ENCODE data around the gene SKIDA1. TPM values are rescaled to one million over a fixed set of nuclear protein-coding genes. Genes with fewer than 3 reads are reported as not detected.

The SKIDA1 gene
- total RNA-seq, 1 experiment from 2014 or later: 9.3 TPM

- Histone ChIP-seq H3K27me3 (ENCODE audit: control insufficient read depth, insufficient read depth, low read length) (no peaks in the 10 kb centered on the region), H3K4me1 (ENCODE audit: control insufficient read depth, insufficient read depth, low read length) (peaks cover 32% of the 10 kb centered on the region), H3K36me3 (ENCODE audit: control insufficient read depth, insufficient read depth, low read length) (peaks cover 4% of the 10 kb centered on the region), H3K9me3 (ENCODE audit: control insufficient read depth, insufficient read depth, low read depth, low read length) (no peaks in the 10 kb centered on the region), H3K4me3 (ENCODE audit: low read depth in 2 of 2, low read length in 2 of 2) (peak within 1 kb of the TSS; percentile 58 to 76), H3K27ac (ENCODE audit: low read length) (peak within 1 kb of the TSS; percentile 93)
- ChIA-PET POLR2A (interaction anchor here (0.5 to 1.1 kb wide), 2 partner anchors 15 to 293 kb away, joined by 3 to 17 read pairs; no protein-coding TSS in a partner anchor), CTCF (no interaction called here)
- TF ChIP-seq POLR2AphosphoS5 (IDR thresholded peaks at IDR 0.05; ENCODE audit: low read depth, low read length): peak; percentile 49; the same call in 1 of the 2 replicates
- TF ChIP-seq SIN3A (IDR thresholded peaks at IDR 0.05; ENCODE audit: borderline replicate concordance, insufficient read depth, low read depth, low read length): no peak
- TF ChIP-seq CTCF (IDR thresholded peaks at IDR 0.05): no peak
- no peak for TF ChIP-seq REST (IDR thresholded peaks at IDR 0.05; ENCODE audit: insufficient read depth in 1 of 2, low read depth in 2 of 2, low read length in 1 of 2)
- peak; percentile 87 for TF ChIP-seq TCF7L2 (IDR thresholded peaks at IDR 0.05; ENCODE audit: low read depth, low read length)
- intact Hi-C loops (cut with micrococcal nuclease; ENCODE audit: unreplicated experiment) (loop anchor here (2.0 to 5.0 kb wide), 2 partner anchors 21 to 36 kb away; no protein-coding TSS in a partner anchor), in situ Hi-C loops (cut with HindIII; ENCODE audit: low pct_unique_long_range_greater_than_20kb, low sequenced_read_pairs) (no loop called here)
- BruUV-seq (replicated peaks): TSS peak; percentile 90
- ATAC-seq (peak; percentile 92), DNase-seq (ENCODE audit: low read depth, low spot score) (no peak)
Measured at GRCh38 chr10:21533467-21534279, 8.2 kb upstream of the SKIDA1 start, which contains the start of gene MLLT10. MLLT10 (plus strand) TSS chr10:21534232; CDS start chr10:21534645, 413 bp downstream.

DNA sequence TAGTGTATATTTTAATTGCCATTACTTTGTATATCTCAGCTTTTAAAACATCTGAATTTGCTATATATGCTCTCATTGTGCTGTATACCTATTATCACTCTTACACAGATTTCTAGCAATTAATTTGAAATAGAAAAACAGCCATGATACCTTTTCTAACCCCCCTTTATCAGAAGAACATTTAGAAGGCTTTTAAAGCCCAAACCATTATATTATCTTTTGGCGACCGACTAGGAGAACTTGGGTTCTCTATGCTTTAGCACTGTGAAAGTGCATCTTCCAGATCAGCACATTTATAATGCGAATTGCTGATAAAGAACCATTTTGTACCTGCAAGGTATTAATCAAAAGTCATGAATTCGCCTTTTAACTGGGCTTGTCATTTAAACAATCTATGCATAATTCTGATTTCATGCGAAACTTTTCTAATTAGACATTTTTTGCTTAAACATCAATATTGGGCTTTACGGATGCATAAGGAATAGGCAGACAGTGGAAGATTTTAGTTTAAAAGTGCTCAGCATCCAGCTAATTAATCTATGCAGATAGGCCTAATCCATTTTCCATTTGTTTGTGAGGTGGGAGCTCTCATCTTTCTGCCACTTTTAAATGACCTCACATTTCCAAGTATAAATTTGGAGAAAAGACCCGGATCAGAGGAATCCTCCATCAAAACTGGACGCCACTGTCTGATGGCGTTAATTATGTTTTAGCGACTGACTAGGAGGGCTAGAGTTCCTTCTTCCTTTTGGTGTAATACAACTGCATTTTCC, 7.4 kb upstream of the SKIDA1 start:
- ChIA-PET CTCF (interaction anchor here (0.5 kb wide), 1 partner anchor 15 kb away, joined by 3 read pairs; no protein-coding TSS in a partner anchor), POLR2A (interaction anchor here (0.5 to 1.1 kb wide), 3 partner anchors 13 to 222 kb away, joined by 6 to 17 read pairs (median 9); no protein-coding TSS in a partner anchor)
- no peaks in the 10 kb centered on the region; the same call in 1 of the 2 replicates for H3K36me3 ChIP-seq (ENCODE audit: control insufficient read depth, insufficient read depth, low read length)
- no peaks in the 10 kb centered on the region for H3K9me3 ChIP-seq (ENCODE audit: control insufficient read depth, insufficient read depth, low read depth, low read length)
- DNase-seq (ENCODE audit: low read depth, low spot score): no peak
- no peak for ATAC-seq
- TF ChIP-seq SIN3A (IDR thresholded peaks at IDR 0.05; ENCODE audit: borderline replicate concordance, insufficient read depth, low read depth, low read length) (no peak), REST (IDR thresholded peaks at IDR 0.05; ENCODE audit: insufficient read depth in 1 of 2, low read depth in 2 of 2, low read length in 1 of 2) (no peak), TCF7L2 (IDR thresholded peaks at IDR 0.05; ENCODE audit: low read depth, low read length) (no peak), CTCF (IDR thresholded peaks at IDR 0.05) (no peak), POLR2AphosphoS5 (IDR thresholded peaks at IDR 0.05; ENCODE audit: low read depth, low read length) (no peak)
- peak overlapping the region; percentile 93 for H3K27ac ChIP-seq (ENCODE audit: low read length)
- in situ Hi-C loops (cut with HindIII; ENCODE audit: low pct_unique_long_range_greater_than_20kb, low sequenced_read_pairs): no loop called here
- intact Hi-C loops (cut with micrococcal nuclease; ENCODE audit: unreplicated experiment): loop anchor here (2.0 to 5.0 kb wide), 2 partner anchors 20 to 36 kb away; no protein-coding TSS in a partner anchor
- peaks cover 33% of the 10 kb centered on the region for H3K4me1 ChIP-seq (ENCODE audit: control insufficient read depth, insufficient read depth, low read length)
- H3K27me3 ChIP-seq (ENCODE audit: control insufficient read depth, insufficient read depth, low read length): no peaks in the 10 kb centered on the region
- peak overlapping the region; percentile 58 to 76 for H3K4me3 ChIP-seq (ENCODE audit: low read depth in 2 of 2, low read length in 2 of 2)
- no TSS peak for BruUV-seq (replicated peaks)
